H1 (cell line): ENCODE results near the gene ELOVL5. TPM values are rescaled to one million over a fixed set of nuclear protein-coding genes. Genes with fewer than 3 reads are reported as not detected.

Experiments used
- BRCA1 ChIP-seq: IDR thresholded peaks from 2 replicates; pipeline ENCODE4 v1.6.1; 2012; ENCODE audit warnings: low read depth, low read length, improper control_type of control experiment
- E2F6 ChIP-seq: IDR thresholded peaks from 2 replicates; pipeline ENCODE4 v1.6.1; 2012; ENCODE audit warnings: inconsistent platforms
- PHF8 ChIP-seq: fragments of 200-600 bp; sonication (generic); conservative IDR thresholded peaks from 2 replicates; pipeline ENCODE4 v1.7.1; 2012; ENCODE audit warnings: low read depth, mild to moderate bottlenecking, inconsistent platforms, low read length, moderate library complexity
- POLR2A ChIP-seq, 2 experiments: IDR thresholded peaks; 1 replicate in 1 of 2; 2 replicates in 1 of 2; pipeline ENCODE4 v1.6.1; 2011; ENCODE audit warnings: low read depth in 2 of 2, low read length in 2 of 2, mild to moderate bottlenecking in 2 of 2; ENCODE audit errors: control extremely low read depth in 1 of 2
- POU5F1 ChIP-seq: IDR thresholded peaks from 2 replicates; pipeline ENCODE4 v1.6.1; 2011; ENCODE audit warnings: low read depth, mild to moderate bottlenecking, low read length, moderate library complexity
- SP4 ChIP-seq: IDR thresholded peaks from 2 replicates; pipeline ENCODE4 v1.6.1; 2012; ENCODE audit warnings: low read length, inconsistent platforms
- polyA plus RNA-seq, 7 experiments: library from polyadenylated mRNA; depleted of rRNA in 3 of 7; stranded (reverse) in 5 of 7; unstranded in 2 of 7; fragments of >200 nt in 5 of 7; fragments of 200-250 nt in 2 of 7; gene quantifications; 1 replicate in 5 of 7; 2 replicates in 1 of 7; 4 replicates in 1 of 7; pipeline versions ENCODE4 v1.2.1 to v1.2.3, GENCODE V29; 2011 to 2013; ENCODE audit warnings: missing spikeins in 2 of 7, mixed read lengths in 2 of 7
- total RNA-seq: library from RNA; stranded (reverse); fragmentation: NEBNext Ultra II Directional; extraction: Animal tissue kit (Norgen Biotek cat#: 25700); gene quantifications from 2 replicates; pipeline ENCODE4 v1.2.1, GENCODE V29; 2021

The ELOVL5 gene
- total and polyA plus RNA-seq, 2 of the 8 experiments (the other 6 are each of a cell fraction or from before 2014, with no cell fraction given): 113 to 156 TPM

GRCh38 chr6:53339424-53339823 lies 9.3 kb downstream of the ELOVL5 start (continued):
- TF ChIP-seq POLR2A (IDR thresholded peaks at IDR 0.05; ENCODE audit: control extremely low read depth in 1 of 2, low read depth in 2 of 2, low read length in 2 of 2): no peak
- TF ChIP-seq BRCA1: no peak
- TF ChIP-seq E2F6: no peak
- no peak for TF ChIP-seq POU5F1
- TF ChIP-seq SP4: no peak
- TF ChIP-seq PHF8: no peak
- TF ChIP-seq, all 59 proteins: peak for 0
